H1 (cell line): ENCODE measurements around the gene ZNF219. TPM values are rescaled to one million over a fixed set of nuclear protein-coding genes. Genes with fewer than 3 reads are reported as not detected.
A peak's percentile ranks its signal among the peaks of the same experiment; 100 is the strongest.

Experiments used
- BRCA1 ChIP-seq: IDR thresholded peaks from 2 replicates; pipeline ENCODE4 v1.6.1; 2012; ENCODE audit warnings: low read depth, low read length, improper control_type of control experiment
- CBX5 ChIP-seq: fragments of 300-800, 300-1000 bp; sonication (generic); IDR thresholded peaks from 2 replicates; pipeline ENCODE4 v1.7.1; 2016; ENCODE audit warnings: antibody characterized with exemption, low read length, low read depth
- CREB1 ChIP-seq: IDR thresholded peaks from 2 replicates; pipeline ENCODE4 v1.6.1; 2012; ENCODE audit warnings: inconsistent platforms
- CTBP2 ChIP-seq: IDR thresholded peaks from 2 replicates; pipeline ENCODE4 v1.7.0; 2011; ENCODE audit warnings: borderline replicate concordance, mild to moderate bottlenecking, moderate library complexity, mixed read lengths, low read length; ENCODE audit not compliant: insufficient read depth, insufficient read length
- JUND ChIP-seq: IDR thresholded peaks from 2 replicates; pipeline ENCODE4 v1.6.1; 2011; ENCODE audit warnings: mild to moderate bottlenecking, improper control_type of control experiment, low read length
- KDM5A ChIP-seq: fragments of 200-600 bp; IDR thresholded peaks from 2 replicates; pipeline ENCODE4 v1.7.1; 2012; ENCODE audit warnings: mild to moderate bottlenecking, low read length, inconsistent platforms, mixed read lengths
- MAFK ChIP-seq: IDR thresholded peaks from 2 replicates; pipeline ENCODE4 v1.6.1; 2012; ENCODE audit warnings: low read depth, mild to moderate bottlenecking, improper control_type of control experiment, low read length
- MAX ChIP-seq: IDR thresholded peaks from 2 replicates; pipeline ENCODE4 v1.6.1; 2012; ENCODE audit warnings: inconsistent platforms
- PHF8 ChIP-seq: fragments of 200-600 bp; sonication (generic); conservative IDR thresholded peaks from 2 replicates; pipeline ENCODE4 v1.7.1; 2012; ENCODE audit warnings: low read depth, mild to moderate bottlenecking, inconsistent platforms, low read length, moderate library complexity
- POLR2A ChIP-seq, 2 experiments: IDR thresholded peaks; 1 replicate in 1 of 2; 2 replicates in 1 of 2; pipeline ENCODE4 v1.6.1; 2011; ENCODE audit warnings: low read depth in 2 of 2, low read length in 2 of 2, mild to moderate bottlenecking in 2 of 2; ENCODE audit errors: control extremely low read depth in 1 of 2
- POLR2AphosphoS5 ChIP-seq: IDR thresholded peaks from 2 replicates; pipeline ENCODE4 v1.6.1; 2011; ENCODE audit warnings: low read depth, low read length
- RBBP5 ChIP-seq: IDR thresholded peaks from 2 replicates; pipeline ENCODE4 v1.7.1; 2012; ENCODE audit warnings: low read depth, mild to moderate bottlenecking, inconsistent platforms, low read length, moderate library complexity, borderline replicate concordance
- RXRA ChIP-seq: IDR thresholded peaks from 2 replicates; pipeline ENCODE4 v1.6.1; 2011; ENCODE audit warnings: low read depth, mild to moderate bottlenecking, low read length, moderate library complexity; ENCODE audit not compliant: insufficient read depth
- SIRT6 ChIP-seq: IDR thresholded peaks from one replicate; pipeline ENCODE4 v1.7.1; 2012; ENCODE audit warnings: low read length, inconsistent platforms
- SUZ12 ChIP-seq: fragments of 200-600 bp; sonication (generic); IDR thresholded peaks from 2 replicates; pipeline ENCODE4 v1.6.1; 2012; ENCODE audit warnings: mild to moderate bottlenecking, inconsistent platforms, low read length, moderate library complexity, mixed read lengths
- TBP ChIP-seq: IDR thresholded peaks from 2 replicates; pipeline ENCODE4 v1.6.1; 2011; ENCODE audit warnings: low read depth, low read length, improper control_type of control experiment
- TEAD4 ChIP-seq: IDR thresholded peaks from 2 replicates; pipeline ENCODE4 v1.6.1; 2012; ENCODE audit warnings: low read depth, low read length, inconsistent platforms, mixed read lengths
- USF2 ChIP-seq: IDR thresholded peaks from 2 replicates; pipeline ENCODE4 v1.6.1; 2011; ENCODE audit warnings: low read length, improper control_type of control experiment
- ZNF274 ChIP-seq: IDR thresholded peaks from 2 replicates; pipeline ENCODE4 v1.7.0; 2012; ENCODE audit warnings: low read length, borderline replicate concordance; ENCODE audit errors: extremely low read depth
- polyA plus RNA-seq, 7 experiments: library from polyadenylated mRNA; depleted of rRNA in 3 of 7; stranded (reverse) in 5 of 7; unstranded in 2 of 7; fragments of >200 nt in 5 of 7; fragments of 200-250 nt in 2 of 7; gene quantifications; 1 replicate in 5 of 7; 2 replicates in 1 of 7; 4 replicates in 1 of 7; pipeline versions ENCODE4 v1.2.1 to v1.2.3, GENCODE V29; 2011 to 2013; ENCODE audit warnings: missing spikeins in 2 of 7, mixed read lengths in 2 of 7
- total RNA-seq: library from RNA; stranded (reverse); fragmentation: NEBNext Ultra II Directional; extraction: Animal tissue kit (Norgen Biotek cat#: 25700); gene quantifications from 2 replicates; pipeline ENCODE4 v1.2.1, GENCODE V29; 2021
- TF ChIP-seq, protein P1 (sequence below): IDR thresholded peaks from 2 replicates; pipeline ENCODE4 v1.6.1; 2012; ENCODE audit warnings: inconsistent platforms

ZNF219 gene
- total and polyA plus RNA-seq, 2 of the 8 experiments (the other 6 are each of a cell fraction or from before 2014, with no cell fraction given), result 113 to 160 TPM

DNA sequence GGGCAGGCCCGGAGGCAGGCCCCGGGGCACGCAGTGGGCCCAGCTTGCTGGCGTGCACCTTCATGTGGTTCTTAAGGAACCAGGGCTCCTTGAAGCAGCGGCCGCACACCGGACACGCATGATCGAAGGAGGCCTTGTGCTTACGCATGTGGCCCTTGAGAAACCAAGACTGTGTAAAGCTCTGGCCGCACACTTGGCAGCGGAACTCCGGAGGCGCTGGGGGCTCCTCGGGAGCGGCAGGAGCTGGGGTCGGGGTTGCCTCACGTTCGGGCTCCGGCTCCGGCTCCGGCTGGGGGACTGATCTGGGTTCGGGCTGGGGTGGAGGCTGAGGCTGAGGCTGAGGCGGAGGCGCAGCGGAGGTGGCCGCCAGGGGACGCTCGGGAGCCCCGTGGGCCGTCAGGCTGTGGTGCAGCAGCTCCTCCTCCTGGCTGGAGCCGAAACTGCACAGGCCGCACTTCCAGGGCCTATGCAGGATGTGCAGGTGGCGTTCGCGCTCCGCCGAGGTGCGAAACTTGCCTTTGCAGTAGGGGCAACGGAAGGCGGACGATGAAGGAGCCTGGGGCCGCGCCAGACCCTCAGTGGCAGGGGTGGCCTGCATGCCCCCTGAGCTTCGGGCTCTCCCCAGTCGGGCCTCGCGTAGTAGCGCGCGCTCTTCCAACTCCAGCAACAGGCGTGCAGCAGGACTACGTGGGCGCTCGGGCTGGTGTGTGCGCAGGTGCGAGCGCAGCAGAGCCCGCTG is 6.0 kb downstream of the ZNF219 start (continued):
- TF ChIP-seq CBX5 (no peak), ZNF274 (no peak), POLR2A (IDR thresholded peaks at IDR 0.05; ENCODE audit: control extremely low read depth in 1 of 2, low read depth in 2 of 2, low read length in 2 of 2) (peak in 1 of 2 experiments; percentile 68; a peak in 1 of 3 replicates), CTBP2 (no peak), POLR2AphosphoS5 (peak; percentile 95), RBBP5 (0 out of 2 replicates have a peak, but pooled peaks have one; percentile 21), CREB1 (peak; percentile 77), MAX (peak; percentile 90), SIRT6 (no peak), PHF8 (no peak), JUND (peak; percentile 73; the same call in 1 of the 2 replicates), USF2 (no peak), TEAD4 (no peak), RXRA (0 out of 2 replicates have a peak, but pooled peaks have one; percentile 26), TBP (no peak), SUZ12 (no peak), MAFK (0 out of 2 replicates have a peak, but pooled peaks have one; percentile 22), KDM5A (no peak), BRCA1 (peak; percentile 35; the same call in 1 of the 2 replicates)
- TF ChIP-seq, protein P1, sequence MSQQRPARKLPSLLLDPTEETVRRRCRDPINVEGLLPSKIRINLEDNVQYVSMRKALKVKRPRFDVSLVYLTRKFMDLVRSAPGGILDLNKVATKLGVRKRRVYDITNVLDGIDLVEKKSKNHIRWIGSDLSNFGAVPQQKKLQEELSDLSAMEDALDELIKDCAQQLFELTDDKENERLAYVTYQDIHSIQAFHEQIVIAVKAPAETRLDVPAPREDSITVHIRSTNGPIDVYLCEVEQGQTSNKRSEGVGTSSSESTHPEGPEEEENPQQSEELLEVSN, result peak; percentile 73; the same call in 1 of the 2 replicates
